ENCODE results near the gene CADM2. TPM values are rescaled to one million over a fixed set of nuclear protein-coding genes. Genes with fewer than 3 reads are reported as not detected.

Gene CADM2
- total RNA-seq, 1 experiment from 2014 or later: 3.7 TPM

- no peaks in the 10 kb centered on the region for H3K27me3 ChIP-seq (replicated peaks; ENCODE audit: insufficient read depth, low read depth, low read length, poor library complexity)
- H3K36me3 ChIP-seq (ENCODE audit: insufficient read depth, low read length, poor library complexity, severe bottlenecking): no peaks in the 10 kb centered on the region
- intact Hi-C loops (cut with micrococcal nuclease; ENCODE audit: unreplicated experiment): no loop called here
- BruUV-seq (replicated peaks): no TSS peak
- TF ChIP-seq, protein P1, sequence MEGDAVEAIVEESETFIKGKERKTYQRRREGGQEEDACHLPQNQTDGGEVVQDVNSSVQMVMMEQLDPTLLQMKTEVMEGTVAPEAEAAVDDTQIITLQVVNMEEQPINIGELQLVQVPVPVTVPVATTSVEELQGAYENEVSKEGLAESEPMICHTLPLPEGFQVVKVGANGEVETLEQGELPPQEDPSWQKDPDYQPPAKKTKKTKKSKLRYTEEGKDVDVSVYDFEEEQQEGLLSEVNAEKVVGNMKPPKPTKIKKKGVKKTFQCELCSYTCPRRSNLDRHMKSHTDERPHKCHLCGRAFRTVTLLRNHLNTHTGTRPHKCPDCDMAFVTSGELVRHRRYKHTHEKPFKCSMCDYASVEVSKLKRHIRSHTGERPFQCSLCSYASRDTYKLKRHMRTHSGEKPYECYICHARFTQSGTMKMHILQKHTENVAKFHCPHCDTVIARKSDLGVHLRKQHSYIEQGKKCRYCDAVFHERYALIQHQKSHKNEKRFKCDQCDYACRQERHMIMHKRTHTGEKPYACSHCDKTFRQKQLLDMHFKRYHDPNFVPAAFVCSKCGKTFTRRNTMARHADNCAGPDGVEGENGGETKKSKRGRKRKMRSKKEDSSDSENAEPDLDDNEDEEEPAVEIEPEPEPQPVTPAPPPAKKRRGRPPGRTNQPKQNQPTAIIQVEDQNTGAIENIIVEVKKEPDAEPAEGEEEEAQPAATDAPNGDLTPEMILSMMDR (conservative IDR thresholded peaks at IDR 0.05; ENCODE audit: low read depth, low read length): no peak
- no peak for TF ChIP-seq EZH2 (IDR thresholded peaks at IDR 0.05; ENCODE audit: borderline replicate concordance, low read depth, low read length, poor library complexity, severe bottlenecking)
- no peak for DNase-seq (ENCODE audit: low spot score)
- ChIA-PET POLR2A (ENCODE audit: low non-redundant PET) (no interaction called here), CTCF (no interaction called here)
- no peaks in the 10 kb centered on the region for H3K4me1 ChIP-seq (ENCODE audit: insufficient read depth, low read length, poor library complexity, severe bottlenecking)
- H3K27ac ChIP-seq (ENCODE audit: low read depth, low read length, poor library complexity, severe bottlenecking): no peak overlapping the region
- H3K4me3 ChIP-seq (ENCODE audit: low read depth, low read length, poor library complexity, severe bottlenecking): no peak overlapping the region
- no peaks in the 10 kb centered on the region for H3K9me3 ChIP-seq (ENCODE audit: low read depth, low read length, poor library complexity, severe bottlenecking)
Measured at GRCh38 chr3:85903434-85903833, 944.6 kb downstream of the CADM2 start.

DNA sequence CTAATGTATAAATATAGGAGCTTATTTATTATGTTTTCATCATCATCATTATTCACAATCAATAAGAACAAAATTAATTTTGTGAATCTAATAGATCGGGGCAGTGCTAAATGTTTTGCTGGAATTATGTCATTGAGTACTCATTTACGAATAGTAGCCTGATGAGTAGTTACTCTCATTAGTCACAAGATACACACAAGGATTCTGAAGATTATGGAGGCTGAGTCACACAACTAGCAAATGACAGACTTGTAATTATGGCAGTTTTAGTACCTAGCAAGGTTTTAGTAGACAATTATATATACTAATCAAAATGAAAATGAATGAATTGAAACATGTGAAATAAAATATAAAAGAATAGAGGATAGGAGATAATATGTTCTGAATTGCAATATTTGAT lies 954.2 kb downstream of the CADM2 start:
- DNase-seq (ENCODE audit: low spot score): no peak
- CTCF ChIA-PET: no interaction called here
- no peaks in the 10 kb centered on the region for H3K4me1 ChIP-seq (ENCODE audit: insufficient read depth, low read length, poor library complexity, severe bottlenecking)
- TF ChIP-seq, protein P1 (conservative IDR thresholded peaks at IDR 0.05; ENCODE audit: low read depth, low read length): no peak
- TF ChIP-seq EZH2 (IDR thresholded peaks at IDR 0.05; ENCODE audit: borderline replicate concordance, low read depth, low read length, poor library complexity, severe bottlenecking): no peak
- H3K9me3 ChIP-seq (ENCODE audit: low read depth, low read length, poor library complexity, severe bottlenecking): no peaks in the 10 kb centered on the region
- no peaks in the 10 kb centered on the region for H3K36me3 ChIP-seq (ENCODE audit: insufficient read depth, low read length, poor library complexity, severe bottlenecking)
- intact Hi-C loops (cut with micrococcal nuclease; ENCODE audit: unreplicated experiment): no loop called here
- H3K27ac ChIP-seq (ENCODE audit: low read depth, low read length, poor library complexity, severe bottlenecking): no peak overlapping the region
- H3K4me3 ChIP-seq (ENCODE audit: low read depth, low read length, poor library complexity, severe bottlenecking): no peak overlapping the region
- POLR2A ChIA-PET (ENCODE audit: low non-redundant PET): no interaction called here
- H3K27me3 ChIP-seq (replicated peaks; ENCODE audit: insufficient read depth, low read depth, low read length, poor library complexity): no peaks in the 10 kb centered on the region
- BruUV-seq (replicated peaks): no TSS peak

DNA sequence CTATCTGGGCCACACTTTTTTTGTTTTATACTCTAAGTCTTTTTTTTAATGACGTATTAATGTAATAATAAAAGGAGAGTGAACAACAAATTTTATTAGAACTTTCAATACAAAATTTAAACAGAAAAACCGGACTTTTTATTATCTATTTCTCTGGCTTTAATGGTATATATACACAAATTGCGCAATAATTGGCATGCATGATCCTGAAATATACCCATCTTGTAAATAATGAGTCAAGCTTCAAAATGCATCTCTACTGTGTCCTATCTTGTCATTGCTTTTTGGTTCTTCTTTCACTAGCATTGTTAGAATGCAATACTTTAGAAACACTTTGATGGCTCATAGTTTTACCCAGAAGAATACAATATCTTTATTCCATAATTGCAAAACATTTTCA lies 963.6 kb downstream of the CADM2 start:
- H3K36me3 ChIP-seq (ENCODE audit: insufficient read depth, low read length, poor library complexity, severe bottlenecking): no peaks in the 10 kb centered on the region
- no peak overlapping the region for H3K4me3 ChIP-seq (ENCODE audit: low read depth, low read length, poor library complexity, severe bottlenecking)
- intact Hi-C loops (cut with micrococcal nuclease; ENCODE audit: unreplicated experiment): no loop called here
- DNase-seq (ENCODE audit: low spot score): no peak
- H3K27ac ChIP-seq (ENCODE audit: low read depth, low read length, poor library complexity, severe bottlenecking): no peak overlapping the region
- no TSS peak for BruUV-seq (replicated peaks)
- TF ChIP-seq, protein P1 (conservative IDR thresholded peaks at IDR 0.05; ENCODE audit: low read depth, low read length): no peak
- no peak for TF ChIP-seq EZH2 (IDR thresholded peaks at IDR 0.05; ENCODE audit: borderline replicate concordance, low read depth, low read length, poor library complexity, severe bottlenecking)
- H3K4me1 ChIP-seq (ENCODE audit: insufficient read depth, low read length, poor library complexity, severe bottlenecking): no peaks in the 10 kb centered on the region
- POLR2A ChIA-PET (ENCODE audit: low non-redundant PET): no interaction called here
- CTCF ChIA-PET: no interaction called here
- H3K9me3 ChIP-seq (ENCODE audit: low read depth, low read length, poor library complexity, severe bottlenecking): no peaks in the 10 kb centered on the region
- no peaks in the 10 kb centered on the region for H3K27me3 ChIP-seq (replicated peaks; ENCODE audit: insufficient read depth, low read depth, low read length, poor library complexity)

Data from A673 (cell line).